ENCODE data around the gene LCMT1. TPM values are rescaled to one million over a fixed set of nuclear protein-coding genes. Genes with fewer than 3 reads are reported as not detected.
A peak's percentile ranks its signal among the peaks of the same experiment; 100 is the strongest.

The LCMT1 gene
- total and polyA plus RNA-seq, 2 of the 13 experiments (the other 11 are each of a cell fraction or from before 2014, with no cell fraction given): 41.2 to 48.7 TPM

DNA sequence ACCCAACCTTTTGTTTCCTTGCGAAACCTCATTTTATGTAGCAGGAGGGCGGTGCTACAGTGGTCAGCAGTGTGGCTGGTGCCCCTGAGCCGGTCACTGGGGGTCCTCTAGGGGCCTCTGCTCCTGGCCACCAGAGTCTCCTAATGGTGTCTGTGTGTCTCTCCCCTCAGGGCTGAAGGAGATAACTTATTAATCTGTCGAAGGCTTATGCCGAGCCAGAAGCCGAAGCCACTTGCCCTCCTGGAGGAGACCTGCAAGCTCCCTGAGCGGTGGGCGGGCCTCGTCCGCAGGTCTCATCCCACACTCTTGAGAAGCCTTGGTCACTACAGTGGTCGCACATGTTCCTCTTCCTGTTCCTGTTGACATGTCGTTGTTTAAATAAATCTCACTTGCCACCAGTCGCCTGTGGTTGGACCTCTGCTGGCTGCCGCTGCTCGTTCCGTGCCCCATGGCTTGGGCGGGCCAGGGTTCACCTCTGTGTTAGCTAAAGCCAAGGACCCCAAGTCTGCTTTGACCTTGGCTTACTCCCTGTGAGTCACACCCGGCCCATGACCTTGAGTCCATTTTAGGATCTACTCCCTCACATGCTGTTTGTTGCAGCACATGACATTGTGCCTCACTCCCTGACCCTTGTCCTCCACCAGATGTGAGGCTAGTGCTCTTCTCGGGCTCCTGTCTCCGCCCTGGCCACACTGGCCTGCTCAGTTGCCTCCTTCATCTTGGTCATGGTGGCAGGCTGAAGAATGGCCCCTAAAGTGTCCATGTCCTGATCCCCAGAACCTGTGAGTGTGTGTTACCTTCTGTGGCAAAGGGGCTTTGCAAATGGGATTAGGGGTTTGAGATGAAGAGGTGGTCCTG is 66.5 kb downstream of the LCMT1 start:
- peak; percentile 94 for ATAC-seq
- 2% methylated on average over 17 of the region's 20 CpGs for WGBS (ENCODE audit: low lambda C conversion rate)
- no peaks in the 10 kb centered on the region for H3K27me3 ChIP-seq (ENCODE audit: control insufficient read depth in 1 of 2, insufficient read depth in 2 of 2, low read length in 2 of 2)
- peak overlapping the region; percentile 85 for H3K27ac ChIP-seq (ENCODE audit: extremely low read length, insufficient read depth, low read length)
- ChIA-PET POLR2A (interaction anchor here (0.7 to 2.4 kb wide), 18 partner anchors 9 to 262 kb away, joined by 3 to 13 read pairs (median 4); partner anchors contain the start of gene LCMT1), CTCF (ENCODE audit: low intra/inter-chr PET ratio, low total read pairs) (no interaction called here)
- H3K9me3 ChIP-seq (ENCODE audit: low read length): no peaks in the 10 kb centered on the region
- peak; percentile 94 for FAIRE-seq
- no peak overlapping the region for H2AFZ ChIP-seq (ENCODE audit: low read length)
- H4K20me1 ChIP-seq (ENCODE audit: insufficient read depth, low read length): no peaks in the 10 kb centered on the region
- peak; percentile 99 for DNase-seq (ENCODE audit: low spot score)
- no peaks in the 10 kb centered on the region for H3K79me2 ChIP-seq (ENCODE audit: insufficient read depth, low read length)
- intact Hi-C loops (cut with micrococcal nuclease; ENCODE audit: unreplicated experiment): loop anchor here (2.0 kb wide), 1 partner anchor 47 kb away; no protein-coding TSS in a partner anchor
- peaks cover 40% of the 10 kb centered on the region for H3K4me1 ChIP-seq (ENCODE audit: insufficient read depth, low read length)
- peaks cover 0 to 2% of the 10 kb centered on the region in 2 experiments; a peak in 3 of 5 replicates for H3K36me3 ChIP-seq (replicated peaks in 1 of 2; ENCODE audit: control insufficient read depth in 1 of 2, insufficient read depth in 2 of 2, low read length in 2 of 2)
- H3K4me2 ChIP-seq (ENCODE audit: low read depth, low read length): peak overlapping the region; percentile 80
- no TSS peak for BruUV-seq (replicated peaks)
- H3K9ac ChIP-seq (ENCODE audit: insufficient read depth, low read depth, low read length): peak overlapping the region; percentile 61
- in situ Hi-C loops (cut with HindIII; ENCODE audit: extremely low pct_ligation_motif_present, low pct_unique_long_range_greater_than_20kb): no loop called here
- H3K4me3 ChIP-seq (replicated peaks in 1 of 3; ENCODE audit: insufficient read depth in 1 of 3, low read depth in 2 of 3, low read length in 3 of 3): peak overlapping the region; percentile 30 to 51 (median 40)
- no peak for TF ChIP-seq GPN1 (CRISPR knock-in tag; IDR thresholded peaks at IDR 0.05; ENCODE audit: borderline replicate concordance)
- TF ChIP-seq, protein P1, sequence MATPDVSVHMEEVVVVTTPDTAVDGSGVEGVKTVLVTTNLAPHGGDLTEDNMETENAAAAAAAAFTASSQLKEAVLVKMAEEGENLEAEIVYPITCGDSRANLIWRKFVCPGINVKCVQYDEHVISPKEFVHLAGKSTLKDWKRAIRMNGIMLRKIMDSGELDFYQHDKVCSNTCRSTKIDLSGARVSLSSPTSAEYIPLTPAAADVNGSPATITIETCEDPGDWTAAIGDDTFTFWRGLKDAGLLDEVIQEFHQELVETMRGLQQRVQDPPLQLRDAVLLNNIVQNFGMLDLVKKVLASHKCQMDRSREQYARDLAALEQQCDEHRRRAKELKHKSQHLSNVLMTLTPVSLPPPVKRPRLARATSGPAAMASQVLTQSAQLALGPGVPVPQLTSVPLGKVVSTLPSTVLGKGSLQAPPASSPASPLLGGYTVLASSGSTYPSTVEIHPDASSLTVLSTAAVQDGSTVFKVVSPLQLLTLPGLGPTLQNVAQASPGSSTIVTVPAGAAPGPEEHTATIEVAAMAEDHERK (CRISPR knock-in tag; IDR thresholded peaks at IDR 0.05; ENCODE audit: low read depth): no peak
- no peak for TF ChIP-seq NBN (conservative IDR thresholded peaks at IDR 0.05)
- TF ChIP-seq, protein P2, sequence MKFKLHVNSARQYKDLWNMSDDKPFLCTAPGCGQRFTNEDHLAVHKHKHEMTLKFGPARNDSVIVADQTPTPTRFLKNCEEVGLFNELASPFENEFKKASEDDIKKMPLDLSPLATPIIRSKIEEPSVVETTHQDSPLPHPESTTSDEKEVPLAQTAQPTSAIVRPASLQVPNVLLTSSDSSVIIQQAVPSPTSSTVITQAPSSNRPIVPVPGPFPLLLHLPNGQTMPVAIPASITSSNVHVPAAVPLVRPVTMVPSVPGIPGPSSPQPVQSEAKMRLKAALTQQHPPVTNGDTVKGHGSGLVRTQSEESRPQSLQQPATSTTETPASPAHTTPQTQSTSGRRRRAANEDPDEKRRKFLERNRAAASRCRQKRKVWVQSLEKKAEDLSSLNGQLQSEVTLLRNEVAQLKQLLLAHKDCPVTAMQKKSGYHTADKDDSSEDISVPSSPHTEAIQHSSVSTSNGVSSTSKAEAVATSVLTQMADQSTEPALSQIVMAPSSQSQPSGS (CRISPR knock-in tag; IDR thresholded peaks at IDR 0.05): peak; percentile 96
- no peak for TF ChIP-seq SNRNP70 (IDR thresholded peaks at IDR 0.05; ENCODE audit: low read depth, low read length)
- 0 out of 2 replicates have a peak, but pooled peaks have one; percentile 42 for TF ChIP-seq ZNF235 (CRISPR knock-in tag; IDR thresholded peaks at IDR 0.05; ENCODE audit: borderline replicate concordance)
- peak; percentile 71; the same call in 1 of the 2 replicates for TF ChIP-seq SIX1 (CRISPR knock-in tag; IDR thresholded peaks at IDR 0.05; ENCODE audit: borderline replicate concordance)
- peak; percentile 18; the same call in 1 of the 2 replicates for TF ChIP-seq CHD2 (IDR thresholded peaks at IDR 0.05; ENCODE audit: low read depth, low read length)
- TF ChIP-seq, protein P3, sequence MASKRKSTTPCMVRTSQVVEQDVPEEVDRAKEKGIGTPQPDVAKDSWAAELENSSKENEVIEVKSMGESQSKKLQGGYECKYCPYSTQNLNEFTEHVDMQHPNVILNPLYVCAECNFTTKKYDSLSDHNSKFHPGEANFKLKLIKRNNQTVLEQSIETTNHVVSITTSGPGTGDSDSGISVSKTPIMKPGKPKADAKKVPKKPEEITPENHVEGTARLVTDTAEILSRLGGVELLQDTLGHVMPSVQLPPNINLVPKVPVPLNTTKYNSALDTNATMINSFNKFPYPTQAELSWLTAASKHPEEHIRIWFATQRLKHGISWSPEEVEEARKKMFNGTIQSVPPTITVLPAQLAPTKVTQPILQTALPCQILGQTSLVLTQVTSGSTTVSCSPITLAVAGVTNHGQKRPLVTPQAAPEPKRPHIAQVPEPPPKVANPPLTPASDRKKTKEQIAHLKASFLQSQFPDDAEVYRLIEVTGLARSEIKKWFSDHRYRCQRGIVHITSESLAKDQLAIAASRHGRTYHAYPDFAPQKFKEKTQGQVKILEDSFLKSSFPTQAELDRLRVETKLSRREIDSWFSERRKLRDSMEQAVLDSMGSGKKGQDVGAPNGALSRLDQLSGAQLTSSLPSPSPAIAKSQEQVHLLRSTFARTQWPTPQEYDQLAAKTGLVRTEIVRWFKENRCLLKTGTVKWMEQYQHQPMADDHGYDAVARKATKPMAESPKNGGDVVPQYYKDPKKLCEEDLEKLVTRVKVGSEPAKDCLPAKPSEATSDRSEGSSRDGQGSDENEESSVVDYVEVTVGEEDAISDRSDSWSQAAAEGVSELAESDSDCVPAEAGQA (IDR thresholded peaks at IDR 0.05; ENCODE audit: low read depth): peak; percentile 48; the same call in 1 of the 2 replicates
- TF ChIP-seq, protein P3 (CRISPR knock-in tag; IDR thresholded peaks at IDR 0.05; ENCODE audit: borderline replicate concordance): no peak
- TF ChIP-seq RELA (CRISPR knock-in tag; IDR thresholded peaks at IDR 0.05): 0 out of 2 replicates have a peak, but pooled peaks have one; percentile 37
- TF ChIP-seq IRF2 (CRISPR knock-in tag; IDR thresholded peaks at IDR 0.05): peak; percentile 98
- TF ChIP-seq MYNN (CRISPR knock-in tag; IDR thresholded peaks at IDR 0.05; ENCODE audit: low read depth): peak; percentile 38; the same call in 1 of the 2 replicates
- no peak; the same call in none of the 2 replicates for TF ChIP-seq TSC22D2 (CRISPR knock-in tag; IDR thresholded peaks at IDR 0.05; ENCODE audit: borderline replicate concordance)
